HepG2 (cell line): ENCODE measurements around the gene B4GALT1. TPM values are rescaled to one million over a fixed set of nuclear protein-coding genes. Genes with fewer than 3 reads are reported as not detected.

Experiments
- ARID5B ChIP-seq: IDR thresholded peaks from 2 replicates; pipeline ENCODE4 v1.4.0; 2020; ENCODE audit warnings: mild to moderate bottlenecking, missing genetic modification reagents
- ATF6 ChIP-seq: sonication (generic); formaldehyde crosslinking; conservative IDR thresholded peaks from 2 replicates; pipeline ENCODE4 v1.4.0; 2020; ENCODE audit warnings: missing genetic modification reagents
- FOSL2 ChIP-seq: sonication (generic); formaldehyde crosslinking; IDR thresholded peaks from 2 replicates; pipeline ENCODE4 v1.4.0; 2020; ENCODE audit warnings: missing genetic modification reagents
- FOXA1 ChIP-seq, 2 experiments: fragments of 450-650 bp in 1 of 2; sonication (generic) in 1 of 2; formaldehyde crosslinking in 1 of 2; IDR thresholded peaks; 2 replicates each; pipeline versions ENCODE4 v1.4.0 to v1.6.1; 2016 to 2020; ENCODE audit warnings: missing genetic modification reagents in 1 of 2
- IKZF1 ChIP-seq: fragments of 450-650 bp; IDR thresholded peaks from 2 replicates; pipeline ENCODE4 v1.7.1; 2016
- MYPOP ChIP-seq: sonication (generic); formaldehyde crosslinking; IDR thresholded peaks from 2 replicates; pipeline ENCODE4 v1.8.1; 2023; ENCODE audit warnings: mild to moderate bottlenecking, moderate library complexity, missing genetic modification reagents
- RCOR2 ChIP-seq: IDR thresholded peaks from 2 replicates; pipeline ENCODE4 v1.6.1; 2016; ENCODE audit warnings: missing biosample characterization, missing genetic modification reagents
- SAP130 ChIP-seq: IDR thresholded peaks from 2 replicates; pipeline ENCODE4 v1.6.1; 2016; ENCODE audit warnings: low read depth
- ZFY ChIP-seq: sonication (generic); formaldehyde crosslinking; IDR thresholded peaks from 2 replicates; pipeline ENCODE4 v1.4.0; 2020; ENCODE audit warnings: missing genetic modification reagents
- ZNF547 ChIP-seq: sonication (generic); formaldehyde crosslinking; IDR thresholded peaks from 2 replicates; pipeline ENCODE4 v1.5.1; 2020; ENCODE audit warnings: mild to moderate bottlenecking, missing genetic modification reagents
- ZSCAN25 ChIP-seq: sonication (generic); formaldehyde crosslinking; IDR thresholded peaks from 2 replicates; pipeline ENCODE4 v1.8.0; 2022; ENCODE audit warnings: mild to moderate bottlenecking, missing genetic modification reagents
- polyA plus RNA-seq, 8 experiments: library from polyadenylated mRNA; depleted of rRNA in 3 of 8; stranded (reverse) in 7 of 8; unstranded in 1 of 8; fragments of >200 nt; fragmentation: Illumina TruSeq in 4 of 8; extraction: Trizol in 4 of 8; gene quantifications; 2 replicates each; pipeline versions ENCODE4 v1.2.1 to v1.2.3, GENCODE V29; 2011 to 2016; ENCODE audit warnings: low read depth in 4 of 8, missing spikeins in 1 of 8, mixed read lengths in 1 of 8; ENCODE audit not compliant: insufficient read depth in 1 of 8
- total RNA-seq, 5 experiments: library from RNA; depleted of rRNA; stranded (reverse); fragments of >200 nt; fragmentation: Illumina TruSeq; extraction: Trizol; gene quantifications; 2 replicates each; pipeline ENCODE4 v1.2.3, GENCODE V29; 2016; ENCODE audit warnings: low read depth in 1 of 5
- TF ChIP-seq, protein P1 (sequence below), 2 experiments: sonication (generic) in 1 of 2; formaldehyde crosslinking in 1 of 2; IDR thresholded peaks; 2 replicates each; pipeline versions ENCODE4 v1.6.1 to v1.9.0; 2014 to 2022; ENCODE audit warnings: antibody characterized with exemption in 1 of 2, borderline replicate concordance in 1 of 2, inconsistent platforms in 1 of 2, low read depth in 1 of 2, missing genetic modification reagents in 1 of 2
- TF ChIP-seq, protein P2 (sequence below): sonication (generic); formaldehyde crosslinking; IDR thresholded peaks from 2 replicates; pipeline ENCODE4 v1.5.0; 2020; ENCODE audit warnings: missing genetic modification reagents

Gene B4GALT1
- total and polyA plus RNA-seq, 2 of the 13 experiments (the other 11 are each of a cell fraction or from before 2014, with no cell fraction given): 15.7 to 33.5 TPM

DNA sequence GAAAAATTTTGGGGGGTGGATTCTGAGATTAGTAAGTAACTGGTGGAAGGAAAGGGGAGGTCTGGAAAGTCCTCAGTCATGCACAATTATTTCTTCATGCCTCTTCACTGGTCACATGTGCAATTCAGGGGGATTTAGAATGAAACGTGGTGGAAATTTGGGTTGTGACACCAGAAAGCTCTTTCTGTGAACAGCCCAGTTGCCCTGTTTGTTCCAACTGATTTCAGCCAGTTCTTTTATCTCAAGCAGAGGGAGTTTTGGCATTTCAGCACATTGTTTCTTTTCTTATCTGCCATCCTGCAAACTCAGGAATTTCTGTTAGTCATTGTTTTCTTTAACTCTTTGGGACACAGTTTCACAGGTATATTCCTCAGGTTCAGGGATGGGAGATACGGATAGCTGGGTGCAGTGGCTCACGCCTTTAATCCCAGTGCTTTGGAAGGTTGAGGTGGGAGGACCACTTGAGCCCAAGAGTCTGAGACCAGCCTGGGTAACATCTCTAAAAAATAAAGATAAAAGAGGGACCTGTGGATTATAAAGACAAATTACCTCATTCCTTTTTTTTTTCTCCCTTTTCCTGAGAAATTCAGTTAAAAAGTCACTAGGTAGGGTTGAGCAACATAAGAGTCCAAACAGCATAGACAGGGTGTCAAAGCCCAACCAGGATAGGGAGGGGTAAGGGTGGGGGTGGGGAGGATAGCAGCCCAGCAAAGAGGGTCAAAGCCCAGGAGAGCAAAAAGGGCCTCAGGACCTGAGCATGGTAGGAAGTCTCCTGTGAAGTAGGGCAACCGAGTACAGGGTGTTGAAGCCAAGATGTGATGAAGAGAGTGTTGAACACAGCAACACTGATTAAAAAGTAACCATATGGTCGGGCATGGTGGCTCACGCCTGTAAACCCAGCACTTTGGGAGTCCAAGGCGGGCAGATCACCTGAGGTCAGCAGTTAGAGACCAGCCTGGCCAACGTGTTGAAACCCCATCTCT is 5.4 kb upstream of the B4GALT1 start (continued):
- TF ChIP-seq ATF6 (CRISPR knock-in tag) (no peak), ZFY (0 out of 2 replicates have a peak, but pooled peaks have one; percentile 12), ARID5B (CRISPR knock-in tag) (peak; percentile 41; the same call in 1 of the 2 replicates), RCOR2 (CRISPR knock-in tag) (no peak), ZNF547 (no peak), SAP130 (peak; percentile 36; the same call in 1 of the 2 replicates), FOSL2 (CRISPR knock-in tag) (peak; percentile 85), IKZF1 (no peak), ZSCAN25 (CRISPR knock-in tag) (0 out of 2 replicates have a peak, but pooled peaks have one; percentile 28), FOXA1 (IDR thresholded peaks at IDR 0.05) (no peak), FOXA1 (CRISPR knock-in tag; IDR thresholded peaks at IDR 0.05) (peak; percentile 29; the same call in 1 of the 2 replicates), MYPOP (no peak)
- TF ChIP-seq, protein P1, sequence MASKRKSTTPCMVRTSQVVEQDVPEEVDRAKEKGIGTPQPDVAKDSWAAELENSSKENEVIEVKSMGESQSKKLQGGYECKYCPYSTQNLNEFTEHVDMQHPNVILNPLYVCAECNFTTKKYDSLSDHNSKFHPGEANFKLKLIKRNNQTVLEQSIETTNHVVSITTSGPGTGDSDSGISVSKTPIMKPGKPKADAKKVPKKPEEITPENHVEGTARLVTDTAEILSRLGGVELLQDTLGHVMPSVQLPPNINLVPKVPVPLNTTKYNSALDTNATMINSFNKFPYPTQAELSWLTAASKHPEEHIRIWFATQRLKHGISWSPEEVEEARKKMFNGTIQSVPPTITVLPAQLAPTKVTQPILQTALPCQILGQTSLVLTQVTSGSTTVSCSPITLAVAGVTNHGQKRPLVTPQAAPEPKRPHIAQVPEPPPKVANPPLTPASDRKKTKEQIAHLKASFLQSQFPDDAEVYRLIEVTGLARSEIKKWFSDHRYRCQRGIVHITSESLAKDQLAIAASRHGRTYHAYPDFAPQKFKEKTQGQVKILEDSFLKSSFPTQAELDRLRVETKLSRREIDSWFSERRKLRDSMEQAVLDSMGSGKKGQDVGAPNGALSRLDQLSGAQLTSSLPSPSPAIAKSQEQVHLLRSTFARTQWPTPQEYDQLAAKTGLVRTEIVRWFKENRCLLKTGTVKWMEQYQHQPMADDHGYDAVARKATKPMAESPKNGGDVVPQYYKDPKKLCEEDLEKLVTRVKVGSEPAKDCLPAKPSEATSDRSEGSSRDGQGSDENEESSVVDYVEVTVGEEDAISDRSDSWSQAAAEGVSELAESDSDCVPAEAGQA (IDR thresholded peaks at IDR 0.05; ENCODE audit: low read depth): no peak
- TF ChIP-seq, protein P1 (CRISPR knock-in tag; IDR thresholded peaks at IDR 0.05; ENCODE audit: borderline replicate concordance): no peak
- TF ChIP-seq, protein P2, sequence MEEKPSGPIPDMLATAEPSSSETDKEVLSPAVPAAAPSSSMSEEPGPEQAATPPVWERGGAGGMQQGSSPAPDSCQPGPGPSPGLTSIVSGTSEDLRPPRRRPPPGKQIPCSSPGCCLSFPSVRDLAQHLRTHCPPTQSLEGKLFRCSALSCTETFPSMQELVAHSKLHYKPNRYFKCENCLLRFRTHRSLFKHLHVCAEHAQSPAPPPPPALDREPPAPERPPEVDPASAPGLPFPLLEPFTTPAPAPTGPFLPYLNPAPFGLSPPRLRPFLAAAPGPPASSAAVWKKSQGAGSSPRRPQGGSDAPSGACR (CRISPR knock-in tag): peak; percentile 67; the same call in 1 of the 2 replicates
